SK-N-SH treated with all-trans-retinoic acid at 6 μM for 48 hours (cell line): ENCODE data around the gene PTPRG.

Experiments
- ATAC-seq: fragments of 200-7000 bp; cut with Tn5 transposase; 3 replicates; pipeline ENCODE4 v1.9.1; 2020; ENCODE audit warnings: mild to moderate bottlenecking, moderate library complexity
- ARNTL ChIP-seq: fragments of 450-650 bp; formaldehyde crosslinking; IDR thresholded peaks from 2 replicates; pipeline ENCODE4 v1.5.0; 2020; ENCODE audit warnings: low read depth, mild to moderate bottlenecking, moderate library complexity, borderline replicate concordance
- BACH2 ChIP-seq: fragments of 250-450 bp; sonication (Bioruptor Pico); IDR thresholded peaks from 2 replicates; pipeline ENCODE4 v1.9.0; 2021; ENCODE audit warnings: mild to moderate bottlenecking, borderline replicate concordance
- CSDC2 ChIP-seq: fragments of 250-450 bp; sonication (Bioruptor Pico); IDR thresholded peaks from 2 replicates; pipeline ENCODE4 v1.5.0; 2020; ENCODE audit warnings: mild to moderate bottlenecking, moderate library complexity
- GLIS3 ChIP-seq: fragments of 250-450 bp; sonication (Bioruptor Pico); IDR thresholded peaks from 2 replicates; pipeline ENCODE4 v1.5.0; 2020; ENCODE audit warnings: mild to moderate bottlenecking, moderate library complexity
- OSR1 ChIP-seq: fragments of 250-450 bp; sonication (Bioruptor Pico); IDR thresholded peaks from 2 replicates; pipeline ENCODE4 v1.8.0; 2022; ENCODE audit warnings: moderate library complexity, mild to moderate bottlenecking, inconsistent platforms
- POU6F1 ChIP-seq: fragments of 250-450 bp; sonication (Bioruptor Pico); IDR thresholded peaks from 2 replicates; pipeline ENCODE4 v1.8.0; 2021; ENCODE audit warnings: low read depth, mild to moderate bottlenecking, moderate library complexity, borderline replicate concordance
- PPARA ChIP-seq: fragments of 250-450 bp; sonication (Bioruptor Pico); IDR thresholded peaks from 2 replicates; pipeline ENCODE4 v1.5.0; 2020; ENCODE audit warnings: mild to moderate bottlenecking, borderline replicate concordance
- RARB ChIP-seq: fragments of 250-450 bp; sonication (Bioruptor Pico); IDR thresholded peaks from 2 replicates; pipeline ENCODE4 v1.8.0; 2021; ENCODE audit warnings: mild to moderate bottlenecking, moderate library complexity
- SNAI2 ChIP-seq: fragments of 250-450 bp; sonication (Bioruptor Pico); IDR thresholded peaks from 2 replicates; pipeline ENCODE4 v1.5.0; 2020; ENCODE audit warnings: mild to moderate bottlenecking, moderate library complexity
- TCF4 ChIP-seq: fragments of 250-450 bp; sonication (Bioruptor Pico); IDR thresholded peaks from 2 replicates; pipeline ENCODE4 v1.8.0; 2021; ENCODE audit warnings: mild to moderate bottlenecking, moderate library complexity, borderline replicate concordance
- TOX ChIP-seq: fragments of 250-450 bp; sonication (Bioruptor Pico); IDR thresholded peaks from 2 replicates; pipeline ENCODE4 v1.8.0; 2021; ENCODE audit warnings: mild to moderate bottlenecking, moderate library complexity, borderline replicate concordance
- ZC3H10 ChIP-seq: fragments of 250-450 bp; sonication (Bioruptor Pico); IDR thresholded peaks from 2 replicates; pipeline ENCODE4 v1.5.1; 2021; ENCODE audit warnings: mild to moderate bottlenecking, moderate library complexity
- ZFP30 ChIP-seq: fragments of 450-650 bp; formaldehyde crosslinking; IDR thresholded peaks from 2 replicates; pipeline ENCODE4 v1.5.0; 2022; ENCODE audit warnings: mild to moderate bottlenecking, moderate library complexity
- ZNF565 ChIP-seq: fragments of 450-650 bp; formaldehyde crosslinking; conservative IDR thresholded peaks from 2 replicates; pipeline ENCODE4 v1.5.0; 2020; ENCODE audit warnings: low read depth, mild to moderate bottlenecking, moderate library complexity
- ZNF70 ChIP-seq: fragments of 450-650 bp; formaldehyde crosslinking; IDR thresholded peaks from 2 replicates; pipeline ENCODE4 v1.5.0; 2020; ENCODE audit warnings: mild to moderate bottlenecking, moderate library complexity
- ZNF8 ChIP-seq: fragments of 450-650 bp; formaldehyde crosslinking; IDR thresholded peaks from 2 replicates; pipeline ENCODE4 v1.5.0; 2020; ENCODE audit warnings: mild to moderate bottlenecking, moderate library complexity
- TF ChIP-seq, protein P1 (sequence below): fragments of 250-450 bp; sonication (Bioruptor Pico); IDR thresholded peaks from 2 replicates; pipeline ENCODE4 v1.5.0; 2020; ENCODE audit warnings: mild to moderate bottlenecking, moderate library complexity
- TF ChIP-seq, protein P2 (sequence below): fragments of 250-450 bp; sonication (Bioruptor Pico); IDR thresholded peaks from 2 replicates; pipeline ENCODE4 v1.8.0; 2020; ENCODE audit warnings: mild to moderate bottlenecking, moderate library complexity, borderline replicate concordance
- TF ChIP-seq, protein P3 (sequence below): fragments of 250-450 bp; sonication (Bioruptor Pico); IDR thresholded peaks from 2 replicates; pipeline ENCODE4 v1.5.1; 2020; ENCODE audit warnings: low read depth, mild to moderate bottlenecking, moderate library complexity
- TF ChIP-seq, protein P4 (sequence below): fragments of 250-450 bp; sonication (Bioruptor Pico); IDR thresholded peaks from 2 replicates; pipeline ENCODE4 v1.5.1; 2021; ENCODE audit warnings: mild to moderate bottlenecking, moderate library complexity

PTPRG gene

GRCh38 chr3:61625429-61625828 lies 64.1 kb downstream of the PTPRG start:
- no peak for ATAC-seq
- TF ChIP-seq SNAI2 (no peak), PPARA (CRISPR knock-in tag) (no peak), TCF4 (CRISPR knock-in tag) (no peak), ZFP30 (no peak), GLIS3 (CRISPR knock-in tag) (no peak), ZC3H10 (CRISPR knock-in tag) (no peak), ZNF70 (CRISPR knock-in tag) (no peak), BACH2 (CRISPR knock-in tag) (no peak), RARB (no peak), TOX (no peak), ZNF565 (CRISPR knock-in tag) (no peak)
- TF ChIP-seq, protein P1, sequence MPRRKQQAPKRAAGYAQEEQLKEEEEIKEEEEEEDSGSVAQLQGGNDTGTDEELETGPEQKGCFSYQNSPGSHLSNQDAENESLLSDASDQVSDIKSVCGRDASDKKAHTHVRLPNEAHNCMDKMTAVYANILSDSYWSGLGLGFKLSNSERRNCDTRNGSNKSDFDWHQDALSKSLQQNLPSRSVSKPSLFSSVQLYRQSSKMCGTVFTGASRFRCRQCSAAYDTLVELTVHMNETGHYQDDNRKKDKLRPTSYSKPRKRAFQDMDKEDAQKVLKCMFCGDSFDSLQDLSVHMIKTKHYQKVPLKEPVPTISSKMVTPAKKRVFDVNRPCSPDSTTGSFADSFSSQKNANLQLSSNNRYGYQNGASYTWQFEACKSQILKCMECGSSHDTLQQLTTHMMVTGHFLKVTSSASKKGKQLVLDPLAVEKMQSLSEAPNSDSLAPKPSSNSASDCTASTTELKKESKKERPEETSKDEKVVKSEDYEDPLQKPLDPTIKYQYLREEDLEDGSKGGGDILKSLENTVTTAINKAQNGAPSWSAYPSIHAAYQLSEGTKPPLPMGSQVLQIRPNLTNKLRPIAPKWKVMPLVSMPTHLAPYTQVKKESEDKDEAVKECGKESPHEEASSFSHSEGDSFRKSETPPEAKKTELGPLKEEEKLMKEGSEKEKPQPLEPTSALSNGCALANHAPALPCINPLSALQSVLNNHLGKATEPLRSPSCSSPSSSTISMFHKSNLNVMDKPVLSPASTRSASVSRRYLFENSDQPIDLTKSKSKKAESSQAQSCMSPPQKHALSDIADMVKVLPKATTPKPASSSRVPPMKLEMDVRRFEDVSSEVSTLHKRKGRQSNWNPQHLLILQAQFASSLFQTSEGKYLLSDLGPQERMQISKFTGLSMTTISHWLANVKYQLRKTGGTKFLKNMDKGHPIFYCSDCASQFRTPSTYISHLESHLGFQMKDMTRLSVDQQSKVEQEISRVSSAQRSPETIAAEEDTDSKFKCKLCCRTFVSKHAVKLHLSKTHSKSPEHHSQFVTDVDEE (CRISPR knock-in tag), result no peak
- TF ChIP-seq, protein P2, sequence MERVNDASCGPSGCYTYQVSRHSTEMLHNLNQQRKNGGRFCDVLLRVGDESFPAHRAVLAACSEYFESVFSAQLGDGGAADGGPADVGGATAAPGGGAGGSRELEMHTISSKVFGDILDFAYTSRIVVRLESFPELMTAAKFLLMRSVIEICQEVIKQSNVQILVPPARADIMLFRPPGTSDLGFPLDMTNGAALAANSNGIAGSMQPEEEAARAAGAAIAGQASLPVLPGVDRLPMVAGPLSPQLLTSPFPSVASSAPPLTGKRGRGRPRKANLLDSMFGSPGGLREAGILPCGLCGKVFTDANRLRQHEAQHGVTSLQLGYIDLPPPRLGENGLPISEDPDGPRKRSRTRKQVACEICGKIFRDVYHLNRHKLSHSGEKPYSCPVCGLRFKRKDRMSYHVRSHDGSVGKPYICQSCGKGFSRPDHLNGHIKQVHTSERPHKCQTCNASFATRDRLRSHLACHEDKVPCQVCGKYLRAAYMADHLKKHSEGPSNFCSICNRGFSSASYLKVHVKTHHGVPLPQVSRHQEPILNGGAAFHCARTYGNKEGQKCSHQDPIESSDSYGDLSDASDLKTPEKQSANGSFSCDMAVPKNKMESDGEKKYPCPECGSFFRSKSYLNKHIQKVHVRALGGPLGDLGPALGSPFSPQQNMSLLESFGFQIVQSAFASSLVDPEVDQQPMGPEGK (CRISPR knock-in tag), result no peak

- TF ChIP-seq POU6F1 (CRISPR knock-in tag), result no peak
- TF ChIP-seq, protein P2 (CRISPR knock-in tag), result no peak
- no peak for ATAC-seq
These were observed 65.1 kb downstream of the PTPRG start for GRCh38 chr3:61626484-61626883.

DNA sequence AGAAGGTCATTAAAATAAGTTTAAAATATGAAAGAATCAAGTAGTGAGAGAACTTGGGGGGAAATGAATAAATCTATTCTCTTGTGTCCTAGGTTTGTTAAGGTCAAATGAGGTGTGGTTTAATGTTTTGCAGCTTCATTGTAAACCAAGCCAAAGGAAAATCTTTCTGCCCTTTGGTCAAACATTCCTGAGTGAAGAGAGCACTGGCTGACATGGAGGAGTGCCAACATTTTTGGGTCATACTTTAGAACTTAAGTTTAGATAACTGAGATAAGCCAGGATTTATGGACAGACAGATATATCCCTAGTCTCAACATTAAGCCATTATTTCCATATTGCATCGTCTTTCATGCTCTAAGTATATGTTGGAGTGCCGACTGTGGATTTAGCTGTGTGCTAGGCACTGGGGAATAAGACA lies 66.4 kb downstream of the PTPRG start:
- peak; percentile 77 for ATAC-seq
- TF ChIP-seq PPARA (CRISPR knock-in tag) (no peak), TOX (peak; percentile 34; the same call in 1 of the 2 replicates), ZNF8 (no peak; the same call in 1 of the 2 replicates), OSR1 (CRISPR knock-in tag) (no peak), SNAI2 (0 out of 2 replicates have a peak, but pooled peaks have one; percentile 22), ARNTL (no peak), GLIS3 (CRISPR knock-in tag) (no peak), ZNF70 (CRISPR knock-in tag) (no peak), CSDC2 (CRISPR knock-in tag) (no peak), TCF4 (CRISPR knock-in tag) (no peak), ZC3H10 (CRISPR knock-in tag) (0 out of 2 replicates have a peak, but pooled peaks have one; percentile 43), BACH2 (CRISPR knock-in tag) (no peak), POU6F1 (CRISPR knock-in tag) (no peak)
- TF ChIP-seq, protein P3, sequence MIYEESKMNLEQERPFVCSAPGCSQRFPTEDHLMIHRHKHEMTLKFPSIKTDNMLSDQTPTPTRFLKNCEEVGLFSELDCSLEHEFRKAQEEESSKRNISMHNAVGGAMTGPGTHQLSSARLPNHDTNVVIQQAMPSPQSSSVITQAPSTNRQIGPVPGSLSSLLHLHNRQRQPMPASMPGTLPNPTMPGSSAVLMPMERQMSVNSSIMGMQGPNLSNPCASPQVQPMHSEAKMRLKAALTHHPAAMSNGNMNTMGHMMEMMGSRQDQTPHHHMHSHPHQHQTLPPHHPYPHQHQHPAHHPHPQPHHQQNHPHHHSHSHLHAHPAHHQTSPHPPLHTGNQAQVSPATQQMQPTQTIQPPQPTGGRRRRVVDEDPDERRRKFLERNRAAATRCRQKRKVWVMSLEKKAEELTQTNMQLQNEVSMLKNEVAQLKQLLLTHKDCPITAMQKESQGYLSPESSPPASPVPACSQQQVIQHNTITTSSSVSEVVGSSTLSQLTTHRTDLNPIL (CRISPR knock-in tag), result peak; percentile 88
- TF ChIP-seq, protein P2 (CRISPR knock-in tag), result no peak
- TF ChIP-seq, protein P4, sequence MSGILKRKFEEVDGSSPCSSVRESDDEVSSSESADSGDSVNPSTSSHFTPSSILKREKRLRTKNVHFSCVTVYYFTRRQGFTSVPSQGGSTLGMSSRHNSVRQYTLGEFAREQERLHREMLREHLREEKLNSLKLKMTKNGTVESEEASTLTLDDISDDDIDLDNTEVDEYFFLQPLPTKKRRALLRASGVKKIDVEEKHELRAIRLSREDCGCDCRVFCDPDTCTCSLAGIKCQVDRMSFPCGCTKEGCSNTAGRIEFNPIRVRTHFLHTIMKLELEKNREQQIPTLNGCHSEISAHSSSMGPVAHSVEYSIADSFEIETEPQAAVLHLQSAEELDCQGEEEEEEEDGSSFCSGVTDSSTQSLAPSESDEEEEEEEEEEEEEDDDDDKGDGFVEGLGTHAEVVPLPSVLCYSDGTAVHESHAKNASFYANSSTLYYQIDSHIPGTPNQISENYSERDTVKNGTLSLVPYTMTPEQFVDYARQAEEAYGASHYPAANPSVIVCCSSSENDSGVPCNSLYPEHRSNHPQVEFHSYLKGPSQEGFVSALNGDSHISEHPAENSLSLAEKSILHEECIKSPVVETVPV (CRISPR knock-in tag), result no peak
